NOMO-1 treated with dmso at 0.1 percent for 144 hours (cell line): ENCODE data around the gene VAV2.

ENCODE experiments used
- DNase-seq: peaks from one replicate; lab custom pipeline; 2025; ENCODE audit not compliant: unreplicated experiment; lab: John Stamatoyannopoulos, UW

Gene VAV2

DNA sequence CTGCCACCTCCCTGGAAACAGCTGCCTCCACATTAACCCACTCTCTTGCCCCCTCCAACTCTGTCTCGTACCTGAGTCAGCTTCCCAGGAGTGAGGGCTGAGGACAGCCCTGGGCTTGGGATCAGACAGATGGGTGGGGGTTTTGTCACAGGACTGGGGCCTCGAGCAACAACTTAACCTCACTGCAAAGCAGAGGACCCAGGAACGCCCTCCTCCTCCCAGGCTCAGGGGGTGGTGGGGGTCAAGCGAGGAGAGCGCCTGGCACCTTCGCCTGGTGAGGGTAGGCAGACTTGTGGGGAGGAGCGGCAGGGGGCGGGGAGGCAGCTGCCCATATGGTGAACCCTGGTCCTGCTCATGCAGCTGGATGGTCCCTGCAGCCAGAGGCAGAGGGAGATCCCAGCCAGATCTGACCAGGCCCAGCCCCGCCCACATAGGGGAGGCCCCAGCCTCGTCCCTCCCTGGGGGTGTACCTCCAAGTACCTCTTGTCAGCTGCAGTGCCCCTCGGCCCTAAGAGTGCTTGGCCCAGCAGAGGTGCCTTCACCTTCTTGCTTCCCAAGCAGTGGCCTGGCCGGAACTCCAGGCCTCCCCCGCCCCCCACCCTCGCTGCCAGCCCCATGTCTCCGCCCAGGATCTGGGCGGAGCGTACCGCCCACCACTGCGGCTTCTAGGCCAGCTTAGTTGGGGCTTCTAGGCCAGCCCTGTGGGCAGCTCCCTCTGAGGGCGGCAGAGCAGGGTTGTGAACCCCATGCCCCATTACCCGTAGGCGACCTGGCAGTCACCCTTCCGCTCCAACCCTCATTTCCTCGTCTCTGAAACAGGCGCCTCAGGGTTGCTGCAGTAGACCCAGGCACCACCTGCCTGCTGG lies 254.1 kb downstream of the VAV2 start, which contains the start of gene SARDH:
TSS of gene SARDH (minus strand) at position 579 of the 866 bp plus-strand sequence. CDS start 4,179 bp downstream, outside the sequence.
- peak; percentile 38 for DNase-seq

DNA sequence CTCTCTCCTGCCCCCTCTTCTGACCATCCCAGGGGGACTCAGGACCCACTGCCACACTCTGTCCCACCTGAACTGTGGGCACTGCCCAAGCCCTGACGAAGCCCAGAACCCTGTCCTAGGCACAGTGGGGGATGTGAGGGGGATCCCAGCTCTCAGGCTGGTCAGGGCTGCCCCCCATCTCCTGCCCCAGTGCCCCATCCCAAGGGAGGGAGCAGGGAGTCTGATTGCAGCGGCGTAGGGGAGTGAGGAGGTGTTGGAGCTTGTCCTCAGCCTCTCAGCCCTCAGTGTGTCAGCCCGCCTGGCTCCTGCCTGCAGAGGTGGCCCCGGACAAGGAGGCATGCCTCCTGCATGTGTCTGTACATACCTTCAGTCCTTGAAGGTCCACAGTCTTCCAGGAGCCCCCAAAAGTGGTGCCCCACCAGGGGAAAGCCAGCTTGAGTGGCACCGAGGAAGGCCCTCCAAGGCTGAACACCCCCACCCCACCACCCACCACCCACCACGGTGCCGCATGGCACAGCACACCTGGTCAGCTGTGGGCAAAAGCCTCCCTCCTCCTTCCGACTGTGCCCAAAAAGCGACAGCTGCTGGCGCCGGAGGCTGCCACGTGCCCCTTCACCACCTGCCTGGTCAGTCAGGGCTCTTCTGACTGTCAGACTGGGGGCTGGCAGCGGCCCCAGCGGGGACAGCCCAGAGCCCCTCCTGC lies 254.9 kb downstream of the VAV2 start:
- no peak for DNase-seq

DNA sequence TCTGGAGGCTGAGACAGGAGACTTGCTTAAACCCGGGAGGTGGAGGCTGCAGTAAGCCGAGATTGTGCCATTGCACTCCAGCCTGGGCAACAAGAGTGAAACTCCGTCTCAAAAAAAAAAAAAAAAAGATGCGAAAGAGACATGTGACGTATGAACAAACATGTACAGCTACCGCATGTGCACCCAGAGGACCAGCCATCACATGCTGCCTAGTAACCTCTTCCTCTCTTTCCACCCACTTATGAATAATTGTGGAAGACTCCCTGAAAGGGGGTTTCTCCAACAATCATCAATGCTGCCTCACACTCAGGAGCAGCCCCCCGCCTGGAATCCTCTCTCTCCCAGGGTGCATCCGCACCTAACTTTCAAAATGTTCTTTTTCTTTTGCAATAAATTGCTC lies 256.2 kb downstream of the VAV2 start:
- no peak for DNase-seq

GRCh38 chr9:133735415-133735775 lies 256.7 kb downstream of the VAV2 start:
- DNase-seq = no peak

DNA sequence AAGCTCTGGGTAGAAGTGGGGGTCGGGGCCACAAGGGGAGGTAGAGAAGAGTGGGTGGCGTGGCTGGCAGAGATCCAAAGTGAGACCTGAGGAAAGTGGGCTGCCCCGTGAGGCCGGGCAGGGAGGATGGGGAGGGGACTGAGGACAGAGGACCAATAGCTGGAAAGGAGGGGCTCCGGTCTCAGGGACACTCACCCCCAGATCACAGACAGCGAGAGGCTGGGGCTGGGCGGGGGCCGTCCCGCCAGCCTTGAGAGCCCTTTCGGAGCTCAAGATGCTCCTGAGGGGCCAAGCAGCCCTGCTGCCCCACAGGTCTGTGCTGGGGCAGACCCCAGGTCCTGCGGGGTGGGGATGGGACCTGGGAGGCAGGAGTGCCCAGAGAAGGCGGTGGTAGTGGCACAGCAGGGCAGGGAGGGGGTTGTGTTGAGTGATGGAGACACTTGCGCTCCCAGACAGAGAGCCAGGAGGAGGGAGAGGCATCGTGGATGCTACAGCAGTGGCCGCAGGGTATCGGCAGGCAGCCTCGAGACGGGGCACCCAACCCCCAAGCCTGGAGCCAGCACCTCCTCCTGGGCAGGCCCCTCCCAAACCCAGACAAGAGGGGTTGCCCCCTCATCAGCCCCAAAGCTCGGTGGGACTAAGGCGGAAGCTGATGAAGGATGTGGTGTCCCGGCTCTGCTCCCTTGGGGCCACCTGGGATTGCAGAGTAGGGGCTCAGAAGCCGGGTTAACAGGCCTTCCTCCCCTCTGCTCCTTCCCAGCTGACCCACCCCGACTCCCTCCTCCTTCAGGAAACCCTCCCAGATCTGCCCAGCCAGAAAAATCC lies 257.3 kb downstream of the VAV2 start:
- no peak for DNase-seq

GRCh38 chr9:133733796-133734533 lies 258.2 kb downstream of the VAV2 start:
- DNase-seq = no peak

GRCh38 chr9:133733421-133733795 lies 258.7 kb downstream of the VAV2 start:
- DNase-seq = no peak

- no peak for DNase-seq
Observed at GRCh38 chr9:133732639-133733408, 259.3 kb downstream of the VAV2 start.

DNA sequence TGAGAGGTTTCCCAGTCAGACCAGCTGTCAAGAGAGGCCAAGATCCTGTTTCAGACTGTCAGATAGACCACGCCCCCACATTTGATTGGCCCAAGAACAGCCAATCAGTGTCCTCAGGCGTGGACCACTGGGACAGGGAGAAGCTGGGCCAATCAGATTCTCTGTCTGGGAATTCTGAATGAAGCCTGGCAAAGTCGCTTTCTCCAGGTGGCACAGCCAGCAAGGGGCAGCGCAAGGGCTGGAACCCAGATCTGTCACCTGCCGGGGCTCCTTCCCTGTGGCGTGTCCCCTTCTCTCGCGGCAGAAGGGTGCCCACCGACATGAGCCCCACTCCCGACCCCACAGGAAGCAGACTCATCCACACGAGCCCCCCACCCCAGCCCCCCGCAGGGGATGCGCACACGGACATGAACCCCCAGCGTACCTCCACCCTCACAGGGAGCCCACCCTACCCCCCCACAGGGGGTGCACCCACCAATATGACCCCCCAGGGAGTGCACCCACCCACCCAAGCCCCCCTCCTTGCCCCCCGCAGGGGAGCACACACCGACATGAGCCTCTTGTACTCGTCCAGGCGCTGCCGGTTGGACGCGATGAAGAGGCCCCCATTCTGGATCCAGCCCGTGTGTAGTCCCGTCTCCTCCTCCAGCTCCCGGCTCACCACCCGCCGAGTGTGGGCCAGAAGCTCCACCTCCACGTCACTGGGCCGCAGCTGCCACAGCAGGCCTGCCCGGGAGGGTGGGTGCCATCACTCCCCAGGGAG lies 260.1 kb downstream of the VAV2 start:
- DNase-seq = no peak

- DNase-seq = no peak
Observed at GRCh38 chr9:133730994-133731715, 261.0 kb downstream of the VAV2 start.

DNA sequence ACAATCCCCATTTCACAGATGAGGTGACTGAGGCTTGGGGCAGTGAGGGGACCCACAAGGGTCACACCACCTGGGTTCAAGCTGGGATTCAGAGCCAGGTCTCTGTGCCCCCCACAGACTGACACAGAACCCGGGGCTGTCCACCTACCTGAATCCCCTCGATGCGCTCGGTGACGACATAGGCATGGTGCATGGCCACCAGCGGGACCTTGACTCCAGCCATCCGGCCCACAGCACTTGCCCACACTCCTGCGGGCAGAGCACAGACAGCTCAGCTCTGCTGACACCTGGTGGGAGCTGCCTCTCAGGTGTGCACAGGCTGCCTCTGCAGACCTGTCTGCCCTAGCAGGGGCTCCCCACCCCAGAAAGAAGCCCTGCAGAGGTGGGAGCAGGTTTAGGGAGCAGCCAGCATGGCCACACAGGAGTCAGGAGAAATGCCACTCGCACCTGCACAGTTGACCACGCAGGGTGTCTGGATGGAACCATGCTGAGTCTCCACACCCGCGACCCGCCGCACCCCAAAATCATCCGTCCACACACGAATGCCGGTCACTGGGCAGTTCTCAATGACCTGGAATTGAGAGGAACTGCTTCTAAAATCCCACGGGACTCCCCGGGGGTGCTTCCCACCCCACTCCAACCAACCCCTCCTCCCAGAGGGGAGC lies 262.4 kb downstream of the VAV2 start:
- no peak for DNase-seq

GRCh38 chr9:133728856-133729616 lies 263.1 kb downstream of the VAV2 start:
- DNase-seq = no peak

GRCh38 chr9:133727876-133728441 lies 264.2 kb downstream of the VAV2 start:
- no peak for DNase-seq

GRCh38 chr9:133727277-133727875 lies 264.7 kb downstream of the VAV2 start:
- no peak for DNase-seq

DNA sequence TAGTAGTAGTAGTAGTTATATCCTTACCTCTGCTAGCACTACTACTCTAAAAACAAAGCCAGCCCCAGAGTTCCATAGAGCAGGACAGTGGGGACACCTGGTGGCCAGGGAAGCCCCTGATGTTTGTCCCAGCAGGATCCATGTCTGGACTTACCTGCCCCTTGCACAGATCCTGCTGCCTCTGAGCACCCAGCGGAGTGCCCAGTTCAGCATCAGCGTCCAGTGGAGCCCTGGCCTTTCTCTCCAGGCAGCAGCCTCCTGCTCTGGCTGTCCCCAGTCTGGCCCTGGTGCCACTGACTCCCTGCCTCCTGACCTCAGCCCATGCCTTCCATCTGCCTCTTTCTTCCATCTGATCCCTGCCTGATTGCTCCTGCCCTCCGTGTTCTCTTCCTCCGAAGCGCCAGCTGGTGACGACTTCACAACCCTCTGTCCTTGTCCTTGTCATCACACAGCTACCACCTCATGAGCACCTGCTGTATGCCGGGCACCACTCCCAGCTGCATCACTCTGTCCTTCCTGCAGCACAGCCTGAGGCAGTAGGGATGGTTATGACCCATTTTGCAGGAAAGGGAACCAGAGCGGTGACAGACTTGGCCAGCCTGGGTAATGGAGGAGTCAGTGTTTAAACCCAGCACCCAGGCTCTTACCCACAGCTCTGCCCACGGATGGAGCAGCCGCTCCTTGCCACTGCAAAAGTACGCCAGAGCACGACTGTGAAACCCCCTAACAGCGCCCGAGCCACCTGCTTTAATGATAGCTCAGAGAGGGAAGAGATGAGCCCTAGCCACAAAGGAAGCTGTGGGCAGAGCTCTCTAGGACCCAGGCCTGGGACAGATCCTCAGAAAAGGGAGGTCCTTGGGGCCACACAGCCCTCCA lies 265.5 kb downstream of the VAV2 start:
- DNase-seq = no peak

GRCh38 chr9:133725886-133726285 lies 266.2 kb downstream of the VAV2 start:
- DNase-seq = no peak
